GM12892 (cell line): Measurements from ENCODE around the gene SF3B6.
"Not testable (repeated sequence)": the region's sequence is repeated elsewhere in the genome, so short reads cannot be mapped to it uniquely, and the experiment has no call there.

Source experiments
- DNase-seq: peaks from one replicate; pipeline ENCODE4 v3.0.0; 2011; ENCODE audit not compliant: insufficient read length
- FAIRE-seq: peaks from 2 replicates; lab custom pipeline; 2011; peaks lifted over from hg19 to GRCh38; lab: Jason Lieb, UNC
- POLR2A ChIP-seq: IDR thresholded peaks from 2 replicates; pipeline ENCODE4 v1.6.1; 2011; ENCODE audit warnings: low read depth, low read length, control low read depth
- POLR2AphosphoS5 ChIP-seq: IDR thresholded peaks from 2 replicates; pipeline ENCODE4 v1.6.1; 2011; ENCODE audit warnings: low read depth, low read length, control low read depth
- TAF1 ChIP-seq: IDR thresholded peaks from 2 replicates; pipeline ENCODE4 v1.6.1; 2011; ENCODE audit warnings: low read depth, mild to moderate bottlenecking, control low read depth, low read length, borderline replicate concordance

Gene SF3B6

GRCh38 chr2:24047703-24048033, 28.5 kb downstream of the SF3B6 start:
- TF ChIP-seq POLR2AphosphoS5, result no peak
- TF ChIP-seq TAF1, result no peak
- no peak for TF ChIP-seq POLR2A
- FAIRE-seq (no peak), DNase-seq (no peak)

- peak; percentile 92 for TF ChIP-seq POLR2A
- peak; percentile 93 for TF ChIP-seq TAF1
- TF ChIP-seq POLR2AphosphoS5, result peak; percentile 87
- FAIRE-seq, result peak; percentile 93
Observed at GRCh38 chr2:24046930-24047702, 29.0 kb downstream of the SF3B6 start, which contains the start of gene WDCP. TSS of gene WDCP (minus strand) at chr2:24047391. CDS start at chr2:24039494, 7,897 bp downstream.

GRCh38 chr2:24046599-24046929, 29.6 kb downstream of the SF3B6 start:
- no peak for TF ChIP-seq TAF1
- TF ChIP-seq POLR2AphosphoS5, result no peak
- no peak for TF ChIP-seq POLR2A
- DNase-seq (no peak), FAIRE-seq (no peak)

More at GRCh38 chr2:24046930-24047702, 29.0 kb downstream of the SF3B6 start, which contains the start of gene WDCP:
- peak; percentile 68 for DNase-seq

GRCh38 chr2:24045511-24046508, 30.3 kb downstream of the SF3B6 start:
- FAIRE-seq (no peak), DNase-seq (no peak)
- TF ChIP-seq POLR2A (no peak), POLR2AphosphoS5 (no peak), TAF1 (no peak)

- FAIRE-seq, DNase-seq: not testable (repeated sequence)
Observed at GRCh38 chr2:24043133-24043532, 33.0 kb downstream of the SF3B6 start.

GRCh38 chr2:24040511-24040910, 35.6 kb downstream of the SF3B6 start:
- DNase-seq (no peak), FAIRE-seq (no peak)
- TF ChIP-seq TAF1, result no peak

GRCh38 chr2:24038786-24039499, 37.2 kb downstream of the SF3B6 start:
- FAIRE-seq, result no peak

GRCh38 chr2:24026233-24026632, 49.9 kb downstream of the SF3B6 start:
- TF ChIP-seq POLR2A, result no peak
- no peak for TF ChIP-seq POLR2AphosphoS5
- no peak for TF ChIP-seq TAF1
- DNase-seq (no peak), FAIRE-seq (no peak)

More at GRCh38 chr2:24038786-24039499, 37.2 kb downstream of the SF3B6 start:
- DNase-seq, result no peak
- TF ChIP-seq TAF1, result no peak
- no peak for TF ChIP-seq POLR2AphosphoS5
- TF ChIP-seq POLR2A, result no peak

GRCh38 chr2:24024996-24025663, 51.0 kb downstream of the SF3B6 start:
- TF ChIP-seq POLR2A, result no peak
- no peak for TF ChIP-seq TAF1
- no peak for TF ChIP-seq POLR2AphosphoS5
- no peak for FAIRE-seq
- DNase-seq, result no peak

- FAIRE-seq (no peak), DNase-seq (no peak)
Observed at GRCh38 chr2:24024018-24024417, 52.1 kb downstream of the SF3B6 start.

GRCh38 chr2:24022975-24023575, 53.1 kb downstream of the SF3B6 start:
- TF ChIP-seq POLR2A, result no peak
- TF ChIP-seq POLR2AphosphoS5, result no peak
- no peak for TF ChIP-seq TAF1
- no peak for DNase-seq
- FAIRE-seq, result no peak

More at GRCh38 chr2:24024018-24024417, 52.1 kb downstream of the SF3B6 start:
- TF ChIP-seq POLR2A (no peak), TAF1 (no peak), POLR2AphosphoS5 (no peak)
